GM18508 (cell line): ENCODE data around the gene LTBP4.

ENCODE experiments used
- ATAC-seq: cut with Tn5 transposase; IDR thresholded peaks from one replicate; pipeline ENCODE4 v1.9.1; 2021; ENCODE audit warnings: moderate number of reproducible peaks; ENCODE audit not compliant: insufficient read depth, unreplicated experiment

The LTBP4 gene

DNA sequence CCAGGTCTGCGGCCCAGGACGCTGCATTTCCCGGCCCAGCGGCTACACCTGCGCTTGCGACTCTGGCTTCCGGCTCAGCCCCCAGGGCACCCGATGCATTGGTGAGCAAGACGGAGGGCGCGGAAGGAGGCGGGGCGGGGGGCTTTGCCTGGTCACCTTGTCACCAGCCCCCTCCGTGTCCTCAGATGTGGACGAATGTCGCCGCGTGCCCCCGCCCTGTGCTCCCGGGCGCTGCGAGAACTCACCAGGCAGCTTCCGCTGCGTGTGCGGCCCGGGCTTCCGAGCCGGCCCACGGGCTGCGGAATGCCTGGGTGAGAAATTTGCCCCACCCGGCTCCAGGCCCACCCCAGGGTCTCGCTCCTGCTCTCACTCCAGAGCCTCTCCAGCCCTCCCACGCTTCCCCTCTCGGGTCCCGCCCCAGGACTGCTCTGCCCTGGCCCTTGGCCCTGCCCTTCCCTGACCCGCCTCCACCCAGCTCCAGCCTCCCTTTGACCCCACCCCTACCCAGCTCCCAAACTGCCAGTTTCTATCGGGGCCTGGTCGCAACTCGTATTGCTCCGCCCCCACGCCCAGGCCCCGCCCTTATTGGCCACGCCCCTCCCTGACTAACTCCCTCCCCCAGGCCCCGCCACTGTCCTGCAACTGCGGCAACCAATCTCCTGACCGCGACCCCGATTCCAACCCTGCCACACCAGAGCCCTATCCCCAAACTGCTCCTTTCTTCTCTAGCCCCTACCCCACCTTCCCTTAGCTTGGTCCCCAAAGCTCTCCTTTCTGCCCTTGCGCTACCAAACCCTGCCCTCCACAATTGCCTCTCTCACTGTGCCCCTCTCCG, 8.6 kb downstream of the LTBP4 start:
- ATAC-seq = no peak

DNA sequence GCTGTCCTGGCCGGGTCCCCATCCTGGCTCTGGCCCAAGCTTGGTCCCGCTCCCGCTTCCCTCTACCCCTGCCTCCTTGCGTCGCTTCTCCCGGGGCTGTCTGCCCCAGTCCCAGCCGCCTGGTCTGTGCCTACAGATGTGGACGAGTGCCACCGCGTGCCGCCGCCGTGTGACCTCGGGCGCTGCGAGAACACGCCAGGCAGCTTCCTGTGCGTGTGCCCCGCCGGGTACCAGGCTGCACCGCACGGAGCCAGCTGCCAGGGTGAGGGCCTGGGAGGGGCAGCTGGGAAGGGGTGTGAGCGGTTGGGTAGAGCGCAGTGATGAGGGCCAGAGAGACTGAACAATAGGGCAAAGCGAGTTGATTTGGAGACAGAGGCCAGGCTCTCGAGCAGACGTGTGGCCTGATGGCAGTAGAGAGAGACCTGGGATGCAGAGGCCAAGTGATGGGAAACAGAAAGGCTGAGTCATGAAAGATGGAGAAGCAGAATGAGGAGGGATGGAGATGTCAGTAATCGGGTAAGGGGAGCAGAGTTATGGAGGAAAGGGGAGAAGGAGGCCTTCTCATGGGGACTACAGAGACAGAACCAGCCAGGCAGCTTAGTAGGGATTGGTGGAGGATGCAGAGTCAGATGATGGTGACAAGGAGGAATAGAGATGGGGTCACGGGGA, 9.4 kb downstream of the LTBP4 start:
- ATAC-seq = no peak

DNA sequence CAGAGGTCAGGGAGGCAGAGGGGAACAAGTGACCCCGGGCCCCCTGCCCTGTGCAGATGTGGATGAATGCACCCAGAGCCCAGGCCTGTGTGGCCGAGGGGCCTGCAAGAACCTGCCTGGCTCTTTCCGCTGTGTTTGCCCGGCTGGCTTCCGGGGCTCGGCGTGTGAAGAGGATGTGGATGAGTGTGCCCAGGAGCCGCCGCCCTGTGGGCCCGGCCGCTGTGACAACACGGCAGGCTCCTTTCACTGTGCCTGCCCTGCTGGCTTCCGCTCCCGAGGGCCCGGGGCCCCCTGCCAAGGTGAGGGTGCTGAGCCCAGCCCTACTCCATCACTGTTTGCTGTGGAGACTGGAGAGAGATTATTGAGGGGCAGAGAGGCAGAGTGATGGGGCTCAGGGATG, 9.9 kb downstream of the LTBP4 start:
- no peak for ATAC-seq

DNA sequence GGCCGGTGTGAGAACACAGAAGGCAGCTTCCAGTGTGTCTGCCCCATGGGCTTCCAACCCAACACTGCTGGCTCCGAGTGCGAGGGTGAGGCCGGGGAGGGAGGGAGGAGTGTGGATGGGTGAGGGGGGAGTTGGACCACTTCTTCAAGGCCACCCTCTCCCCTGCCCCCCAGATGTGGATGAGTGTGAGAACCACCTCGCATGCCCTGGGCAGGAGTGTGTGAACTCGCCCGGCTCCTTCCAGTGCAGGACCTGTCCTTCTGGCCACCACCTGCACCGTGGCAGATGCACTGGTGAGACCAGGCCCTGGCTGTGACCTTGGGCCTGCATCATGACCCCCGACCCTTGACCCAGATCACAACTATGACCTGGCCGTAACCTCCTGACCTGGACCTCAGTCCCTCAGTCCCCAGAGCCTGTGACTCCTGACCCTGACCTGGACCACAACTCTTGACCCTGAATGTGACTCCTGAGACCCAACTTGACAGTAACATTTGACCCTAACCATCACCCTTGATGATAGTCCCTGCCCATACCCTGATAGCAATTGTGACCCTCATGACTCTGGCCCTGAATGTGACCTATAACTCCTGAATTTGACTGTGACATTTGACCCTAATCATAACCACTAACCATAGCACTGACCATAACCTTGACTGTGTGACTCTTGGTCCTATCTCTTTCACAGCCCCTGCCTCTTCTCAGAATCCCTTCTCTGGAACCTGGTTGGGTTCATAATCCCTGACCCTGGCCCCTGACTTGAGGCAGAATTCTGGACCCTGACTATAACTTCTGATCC, 10.9 kb downstream of the LTBP4 start:
- no peak for ATAC-seq

DNA sequence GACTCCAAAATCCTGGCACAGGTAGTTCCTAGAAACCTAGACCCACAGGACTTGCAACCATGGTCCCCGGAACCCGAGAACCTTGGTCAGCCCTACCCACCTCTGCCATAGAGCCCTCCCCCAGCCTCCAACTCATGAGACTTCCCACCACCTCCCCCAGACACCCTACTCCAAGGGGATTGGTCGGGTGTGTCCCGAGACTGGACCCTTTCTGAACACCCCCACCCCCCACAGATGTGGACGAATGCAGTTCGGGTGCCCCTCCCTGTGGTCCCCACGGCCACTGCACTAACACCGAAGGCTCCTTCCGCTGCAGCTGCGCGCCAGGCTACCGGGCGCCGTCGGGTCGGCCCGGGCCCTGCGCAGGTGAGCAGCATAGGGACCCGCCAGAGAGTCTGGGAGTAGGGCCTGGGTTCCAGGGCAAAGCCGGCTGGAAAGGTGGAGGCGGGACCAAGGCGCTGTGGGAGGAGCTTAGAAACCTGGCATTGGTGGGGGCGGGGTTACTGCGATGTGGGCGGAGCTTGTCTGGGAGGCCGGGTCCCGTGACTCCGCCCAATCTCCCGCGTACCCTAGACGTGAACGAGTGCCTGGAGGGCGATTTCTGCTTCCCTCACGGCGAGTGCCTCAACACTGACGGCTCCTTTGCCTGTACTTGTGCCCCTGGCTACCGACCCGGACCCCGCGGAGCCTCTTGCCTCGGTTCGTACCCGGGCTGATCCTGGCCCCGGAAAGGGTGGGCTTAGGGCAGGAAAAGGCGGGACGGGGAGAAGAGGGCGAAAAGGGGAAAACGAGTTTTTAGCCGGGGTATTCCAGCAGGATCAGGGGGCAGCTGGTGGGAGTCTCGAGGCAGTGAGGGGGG, 11.9 kb downstream of the LTBP4 start:
- no peak for ATAC-seq

DNA sequence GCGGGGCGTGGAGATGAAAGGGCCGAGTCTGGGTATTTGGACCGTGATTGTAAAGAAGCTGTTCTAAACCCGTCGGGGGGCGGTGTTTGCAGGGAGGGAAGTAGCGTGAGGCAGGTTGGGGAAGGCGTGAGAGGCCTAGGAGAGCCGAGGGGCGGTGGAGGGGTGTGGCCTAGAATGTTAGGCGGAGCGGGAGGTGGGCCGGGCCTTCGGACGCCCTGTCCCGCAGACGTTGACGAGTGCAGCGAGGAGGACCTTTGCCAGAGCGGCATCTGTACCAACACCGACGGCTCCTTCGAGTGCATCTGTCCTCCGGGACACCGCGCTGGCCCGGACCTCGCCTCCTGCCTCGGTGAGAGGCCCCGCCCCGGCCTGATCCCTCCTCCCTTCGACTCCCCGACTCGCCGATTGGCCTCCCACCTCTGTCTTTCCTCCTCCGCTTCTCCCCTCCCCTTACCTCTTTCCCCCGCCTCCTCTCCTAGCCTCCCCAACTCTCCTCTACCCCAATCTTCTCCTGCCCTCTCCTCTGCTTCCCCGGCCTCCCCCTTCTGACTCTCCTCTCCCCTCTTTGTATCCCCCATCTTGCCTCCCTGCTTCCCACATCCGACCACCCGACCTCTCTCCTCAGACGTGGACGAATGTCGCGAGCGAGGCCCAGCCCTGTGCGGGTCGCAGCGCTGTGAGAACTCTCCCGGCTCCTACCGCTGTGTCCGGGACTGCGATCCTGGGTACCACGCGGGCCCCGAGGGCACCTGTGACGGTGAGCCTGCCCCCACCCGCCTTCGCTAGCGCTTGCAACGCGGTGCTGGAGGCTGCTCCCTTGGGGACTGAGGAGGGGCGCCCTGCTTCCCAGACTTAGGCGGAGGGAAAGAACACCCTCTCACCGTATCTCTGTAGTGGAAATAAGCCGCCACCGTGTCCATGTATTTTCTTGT, 12.8 kb downstream of the LTBP4 start:
- no peak for ATAC-seq

DNA sequence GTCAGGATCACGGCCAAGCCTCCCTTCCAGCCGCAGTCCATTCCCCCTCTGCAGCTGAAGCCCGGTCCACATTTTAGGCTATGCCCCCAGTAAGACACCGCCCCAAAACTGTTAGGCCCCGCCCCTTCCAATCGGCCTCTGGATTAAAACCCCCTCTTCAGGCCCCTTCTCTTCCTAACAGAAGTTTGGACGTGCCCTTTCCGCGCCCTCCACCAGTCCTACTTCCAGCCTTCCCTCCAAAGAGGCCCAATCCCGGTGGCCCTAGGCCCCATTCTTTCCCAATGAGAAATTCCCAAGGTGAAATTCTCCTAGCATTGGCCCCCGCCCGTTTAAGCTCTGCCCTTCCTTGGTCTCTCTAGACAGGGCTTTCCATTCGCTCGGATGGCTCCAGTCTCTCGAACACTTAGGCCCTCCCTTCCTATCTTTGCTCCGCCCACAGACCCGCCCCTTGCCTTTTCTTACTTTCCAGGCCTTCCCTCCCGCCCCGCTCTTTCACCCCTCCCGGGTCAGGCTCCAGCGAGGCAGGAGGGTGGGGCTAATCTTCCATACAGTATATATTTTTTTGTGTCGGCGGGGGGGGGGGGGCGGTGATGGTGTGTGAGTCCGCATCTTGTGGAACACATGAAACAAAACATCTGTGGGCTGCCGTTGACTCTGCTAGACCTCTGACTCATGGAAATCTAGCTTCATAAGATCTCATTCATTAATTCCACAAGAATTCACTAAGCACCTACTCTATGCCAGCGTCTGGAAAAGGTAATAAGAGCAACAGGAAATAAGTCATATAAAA, 13.6 kb downstream of the LTBP4 start:
- no peak for ATAC-seq

DNA sequence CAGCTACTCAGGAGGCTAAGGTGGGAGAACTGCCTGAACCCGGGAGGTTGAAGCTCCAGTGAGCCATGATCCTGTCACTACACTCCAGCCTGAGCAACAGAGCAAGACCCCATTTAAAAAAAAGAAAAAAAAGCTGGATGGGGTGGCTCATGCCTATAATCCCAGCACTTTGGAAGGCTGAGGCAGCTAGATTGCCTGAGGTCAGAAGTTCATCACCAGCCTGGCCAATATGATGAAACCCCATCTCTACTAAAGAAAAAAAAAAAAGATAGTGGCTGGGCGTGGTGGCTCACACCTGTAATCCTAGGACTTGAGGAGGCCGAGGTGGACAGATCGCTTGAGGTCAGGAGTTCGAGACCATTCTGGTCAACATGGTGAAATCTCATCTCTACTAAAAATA, 15.0 kb downstream of the LTBP4 start:
- ATAC-seq = no peak

DNA sequence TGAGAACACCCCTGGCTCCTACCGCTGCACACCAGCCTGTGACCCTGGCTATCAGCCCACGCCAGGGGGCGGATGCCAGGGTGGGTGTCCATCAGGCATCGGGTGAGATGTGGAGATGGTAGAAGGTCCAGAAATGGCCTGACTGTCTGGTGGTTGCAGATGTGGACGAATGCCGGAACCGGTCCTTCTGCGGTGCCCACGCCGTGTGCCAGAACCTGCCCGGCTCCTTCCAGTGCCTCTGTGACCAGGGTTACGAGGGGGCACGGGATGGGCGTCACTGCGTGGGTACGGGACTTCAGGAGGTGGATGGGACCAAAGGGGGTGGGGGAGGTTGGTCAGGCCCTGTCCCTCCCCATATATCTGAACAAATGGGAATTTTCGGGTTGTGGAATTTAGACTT, 15.8 kb downstream of the LTBP4 start:
- ATAC-seq = no peak

DNA sequence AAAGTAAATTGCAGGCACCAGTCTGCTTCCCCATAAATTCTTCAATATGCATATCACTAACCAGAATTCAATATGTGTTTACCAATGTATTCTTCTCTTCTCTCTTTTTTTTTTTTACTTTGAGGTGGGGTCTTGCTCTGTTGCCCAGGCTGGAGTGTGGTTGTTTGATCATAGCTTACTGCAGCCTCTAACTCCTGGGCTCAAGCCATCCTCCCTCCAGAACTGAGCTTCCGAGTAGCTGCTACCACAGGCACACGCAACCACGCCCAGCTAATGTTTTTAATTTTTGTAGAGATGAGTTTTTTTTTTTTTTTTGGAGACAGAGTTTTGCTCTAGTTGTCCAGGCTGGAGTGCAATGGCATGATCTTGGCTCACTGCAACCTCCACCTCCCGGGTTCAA, 16.8 kb downstream of the LTBP4 start:
- ATAC-seq = no peak

DNA sequence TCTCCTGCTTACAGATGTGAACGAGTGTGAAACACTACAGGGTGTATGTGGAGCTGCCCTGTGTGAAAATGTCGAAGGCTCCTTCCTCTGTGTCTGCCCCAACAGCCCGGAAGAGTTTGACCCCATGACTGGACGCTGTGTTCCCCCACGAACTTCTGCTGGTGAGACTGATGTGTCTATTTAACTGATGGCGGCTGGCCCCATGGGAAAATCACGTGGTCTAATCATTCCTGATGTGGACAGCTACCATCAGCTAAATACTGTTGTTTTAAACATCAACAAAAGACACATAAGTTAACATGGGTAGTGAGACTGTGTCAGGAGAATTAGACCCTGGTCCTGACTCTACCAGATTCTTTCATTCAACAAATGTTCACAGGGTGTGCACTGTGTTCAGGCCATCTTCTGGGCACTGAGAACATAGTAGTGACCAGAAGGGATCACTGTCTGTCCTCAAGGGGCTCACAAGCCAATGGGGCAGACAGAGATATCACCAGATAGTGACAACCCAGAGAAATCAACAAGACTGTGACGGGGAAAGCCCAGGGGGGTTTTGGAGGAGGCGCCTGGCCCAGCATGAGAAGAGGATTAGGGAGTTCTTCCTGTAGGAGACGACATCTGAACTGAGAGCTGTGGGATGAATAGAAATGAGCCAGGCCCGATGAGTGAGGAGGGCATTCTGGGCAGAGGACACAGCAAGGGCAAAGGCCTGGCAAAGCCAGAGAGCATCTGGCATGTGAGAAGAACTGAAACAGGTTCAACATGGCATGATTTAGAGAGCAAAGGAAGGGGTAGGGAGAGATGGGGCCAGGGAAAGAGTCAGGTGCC, 18.4 kb downstream of the LTBP4 start:
- no peak for ATAC-seq

DNA sequence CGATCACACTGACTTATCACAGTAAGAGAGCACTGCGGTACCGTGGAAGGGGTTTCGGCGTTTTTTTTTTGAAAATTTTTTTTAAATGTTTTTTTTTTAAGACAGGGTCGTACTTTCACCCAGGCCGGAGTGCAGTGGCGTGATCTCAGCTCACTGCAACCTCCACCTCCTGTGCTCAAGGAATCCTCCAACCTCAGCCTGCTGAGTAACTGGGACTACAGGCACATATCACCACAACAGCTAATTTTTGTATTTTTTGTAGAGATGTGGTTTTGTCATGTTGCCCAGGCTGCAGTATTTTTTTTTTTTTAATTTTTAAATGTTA, 19.0 kb downstream of the LTBP4 start:
- no peak for ATAC-seq

DNA sequence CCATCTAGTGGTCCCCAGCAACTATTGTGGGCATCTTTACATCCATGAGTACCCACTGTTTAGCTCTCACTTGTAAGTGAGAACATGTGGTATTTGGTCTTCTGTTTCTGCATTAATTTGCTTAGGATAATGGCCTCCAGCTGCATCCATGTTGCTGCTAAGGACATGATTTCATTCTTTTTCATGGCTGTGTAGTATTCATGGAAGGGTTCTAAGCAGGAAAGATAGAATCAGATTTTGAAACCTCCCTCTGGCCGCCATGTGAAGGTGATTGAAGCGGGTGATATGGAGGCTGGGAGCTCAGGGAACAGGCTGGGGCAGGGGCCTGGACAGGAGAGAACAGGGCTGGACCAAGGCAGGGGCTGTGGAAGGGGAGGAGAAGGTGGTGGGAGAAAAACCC, 20.1 kb downstream of the LTBP4 start:
- no peak for ATAC-seq

DNA sequence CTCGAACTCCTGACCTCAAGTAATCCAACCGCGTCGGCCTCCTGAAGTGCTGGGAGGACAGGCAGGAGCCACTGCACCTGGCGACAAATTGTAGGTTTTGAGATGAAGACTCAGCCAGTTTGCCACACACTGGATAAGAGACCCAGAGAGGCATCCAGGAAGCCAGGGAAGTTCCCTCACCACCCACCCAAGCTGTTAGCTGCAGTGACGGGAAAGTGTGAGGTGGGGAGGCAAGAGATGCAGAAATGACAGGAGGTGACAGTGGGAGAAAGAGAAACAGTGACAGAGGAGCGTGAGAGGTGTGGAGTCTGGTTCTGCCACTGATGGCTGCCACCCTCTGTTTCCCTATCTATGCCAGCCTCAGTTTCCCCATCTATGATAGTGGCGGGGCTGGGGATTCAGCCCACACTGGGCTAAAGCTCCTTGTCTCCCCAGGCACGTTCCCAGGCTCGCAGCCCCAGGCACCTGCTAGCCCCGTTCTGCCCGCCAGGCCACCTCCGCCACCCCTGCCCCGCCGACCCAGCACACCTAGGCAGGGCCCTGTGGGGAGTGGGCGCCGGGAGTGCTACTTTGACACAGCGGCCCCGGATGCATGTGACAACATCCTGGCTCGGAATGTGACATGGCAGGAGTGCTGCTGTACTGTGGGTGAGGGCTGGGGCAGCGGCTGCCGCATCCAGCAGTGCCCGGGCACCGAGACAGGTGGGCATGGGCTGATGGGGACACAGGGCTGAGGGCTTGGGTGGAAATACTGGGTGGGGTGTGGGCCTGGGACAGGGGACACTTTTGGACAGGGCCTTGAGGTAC, 21.0 kb downstream of the LTBP4 start:
- ATAC-seq = no peak

DNA sequence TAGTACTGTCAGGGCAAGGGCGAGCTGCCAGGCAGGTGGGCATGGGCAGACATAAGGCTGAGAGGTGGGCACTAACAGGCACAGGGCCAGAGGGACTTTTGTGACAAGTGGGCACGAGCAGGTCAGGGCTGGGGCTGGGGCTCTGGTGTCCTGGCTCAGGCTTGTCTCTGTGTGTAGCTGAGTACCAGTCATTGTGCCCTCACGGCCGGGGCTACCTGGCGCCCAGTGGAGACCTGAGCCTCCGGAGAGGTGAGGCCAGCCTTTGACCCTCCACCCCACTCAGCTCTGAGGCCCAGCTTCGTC, 21.6 kb downstream of the LTBP4 start:
- no peak for ATAC-seq

DNA sequence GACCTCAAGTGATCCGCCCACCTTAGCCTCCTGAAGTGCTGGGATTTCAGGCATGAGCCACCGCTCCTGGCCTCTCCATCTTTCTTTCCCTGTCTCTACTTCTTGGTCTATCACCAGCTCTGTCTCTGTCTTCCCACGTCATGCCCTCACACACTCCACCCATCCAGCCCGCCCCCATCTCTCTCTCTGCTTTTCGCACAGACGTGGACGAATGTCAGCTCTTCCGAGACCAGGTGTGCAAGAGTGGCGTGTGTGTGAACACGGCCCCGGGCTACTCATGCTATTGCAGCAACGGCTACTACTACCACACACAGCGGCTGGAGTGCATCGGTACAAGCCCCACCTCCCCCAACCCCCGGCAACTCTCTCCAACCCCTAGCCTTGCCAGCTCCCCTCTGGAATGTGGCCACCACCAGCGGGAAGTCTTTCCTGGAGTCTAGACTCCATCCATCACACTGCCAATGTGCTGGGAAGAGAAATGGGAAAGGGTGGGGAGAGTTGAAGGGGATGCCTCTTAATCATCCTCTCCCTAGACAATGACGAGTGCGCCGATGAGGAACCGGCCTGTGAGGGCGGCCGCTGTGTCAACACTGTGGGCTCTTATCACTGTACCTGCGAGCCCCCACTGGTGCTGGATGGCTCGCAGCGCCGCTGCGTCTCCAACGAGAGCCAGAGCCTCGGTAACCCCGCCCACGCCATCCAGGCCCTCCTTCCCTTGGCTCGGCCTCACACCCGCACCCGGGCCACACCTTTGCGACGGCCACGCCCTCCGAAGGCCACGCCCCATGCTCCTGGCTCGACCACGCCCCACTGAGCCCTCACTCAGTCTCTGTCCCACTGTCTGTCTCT, 22.5 kb downstream of the LTBP4 start:
- ATAC-seq = no peak
